ENCODE results near the gene ZPLD1. TPM values are rescaled to one million over a fixed set of nuclear protein-coding genes. Genes with fewer than 3 reads are reported as not detected.

The ZPLD1 gene
- total RNA-seq, 1 donor from 2014 or later: not detected

GRCh38 chr3:102476198-102476597, 41.4 kb downstream of the ZPLD1 start:
- H3K4me3 Mint-ChIP-seq (ENCODE audit: unreplicated experiment): no peak overlapping the region
- DNase-seq (ENCODE audit: low spot score): no peak
- H3K4me1 Mint-ChIP-seq (ENCODE audit: unreplicated experiment): no peaks in the 10 kb centered on the region
- TF ChIP-seq, protein P1, sequence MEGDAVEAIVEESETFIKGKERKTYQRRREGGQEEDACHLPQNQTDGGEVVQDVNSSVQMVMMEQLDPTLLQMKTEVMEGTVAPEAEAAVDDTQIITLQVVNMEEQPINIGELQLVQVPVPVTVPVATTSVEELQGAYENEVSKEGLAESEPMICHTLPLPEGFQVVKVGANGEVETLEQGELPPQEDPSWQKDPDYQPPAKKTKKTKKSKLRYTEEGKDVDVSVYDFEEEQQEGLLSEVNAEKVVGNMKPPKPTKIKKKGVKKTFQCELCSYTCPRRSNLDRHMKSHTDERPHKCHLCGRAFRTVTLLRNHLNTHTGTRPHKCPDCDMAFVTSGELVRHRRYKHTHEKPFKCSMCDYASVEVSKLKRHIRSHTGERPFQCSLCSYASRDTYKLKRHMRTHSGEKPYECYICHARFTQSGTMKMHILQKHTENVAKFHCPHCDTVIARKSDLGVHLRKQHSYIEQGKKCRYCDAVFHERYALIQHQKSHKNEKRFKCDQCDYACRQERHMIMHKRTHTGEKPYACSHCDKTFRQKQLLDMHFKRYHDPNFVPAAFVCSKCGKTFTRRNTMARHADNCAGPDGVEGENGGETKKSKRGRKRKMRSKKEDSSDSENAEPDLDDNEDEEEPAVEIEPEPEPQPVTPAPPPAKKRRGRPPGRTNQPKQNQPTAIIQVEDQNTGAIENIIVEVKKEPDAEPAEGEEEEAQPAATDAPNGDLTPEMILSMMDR (IDR thresholded peaks at IDR 0.05; ENCODE audit: unreplicated experiment): no peak
- H3K27ac Mint-ChIP-seq (ENCODE audit: unreplicated experiment): no peak overlapping the region
- H3K36me3 Mint-ChIP-seq (ENCODE audit: low read depth, unreplicated experiment): no peaks in the 10 kb centered on the region
- H3K9me3 Mint-ChIP-seq (ENCODE audit: unreplicated experiment): no peaks in the 10 kb centered on the region
- no peaks in the 10 kb centered on the region for H3K27me3 Mint-ChIP-seq (ENCODE audit: unreplicated experiment)

DNA sequence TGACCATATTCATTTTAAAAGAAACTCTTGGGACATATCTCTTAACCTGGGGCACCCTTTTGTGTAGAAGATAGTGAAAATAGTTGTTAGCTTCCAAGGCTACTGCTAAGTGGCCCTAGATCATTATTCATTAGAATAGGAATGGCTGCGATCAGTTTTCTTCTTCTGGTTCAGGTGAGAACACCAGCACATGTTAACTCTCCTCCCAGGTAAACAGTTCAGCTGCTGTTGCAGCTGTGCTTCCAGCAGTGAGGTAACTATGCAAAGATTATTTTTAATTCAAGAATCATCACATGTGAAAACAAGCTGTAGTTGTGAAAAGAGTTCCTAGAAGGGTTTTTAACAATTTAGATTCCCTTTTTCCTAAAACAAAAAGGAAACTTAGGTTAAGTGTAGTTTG, 43.3 kb downstream of the ZPLD1 start:
- Mint-ChIP-seq H3K27ac (ENCODE audit: unreplicated experiment) (no peak overlapping the region), H3K4me1 (ENCODE audit: unreplicated experiment) (no peaks in the 10 kb centered on the region), H3K4me3 (ENCODE audit: unreplicated experiment) (no peak overlapping the region), H3K36me3 (ENCODE audit: low read depth, unreplicated experiment) (no peaks in the 10 kb centered on the region), H3K9me3 (ENCODE audit: unreplicated experiment) (no peaks in the 10 kb centered on the region), H3K27me3 (ENCODE audit: unreplicated experiment) (no peaks in the 10 kb centered on the region)
- DNase-seq (ENCODE audit: low spot score): no peak
- TF ChIP-seq, protein P1 (IDR thresholded peaks at IDR 0.05; ENCODE audit: unreplicated experiment): no peak

DNA sequence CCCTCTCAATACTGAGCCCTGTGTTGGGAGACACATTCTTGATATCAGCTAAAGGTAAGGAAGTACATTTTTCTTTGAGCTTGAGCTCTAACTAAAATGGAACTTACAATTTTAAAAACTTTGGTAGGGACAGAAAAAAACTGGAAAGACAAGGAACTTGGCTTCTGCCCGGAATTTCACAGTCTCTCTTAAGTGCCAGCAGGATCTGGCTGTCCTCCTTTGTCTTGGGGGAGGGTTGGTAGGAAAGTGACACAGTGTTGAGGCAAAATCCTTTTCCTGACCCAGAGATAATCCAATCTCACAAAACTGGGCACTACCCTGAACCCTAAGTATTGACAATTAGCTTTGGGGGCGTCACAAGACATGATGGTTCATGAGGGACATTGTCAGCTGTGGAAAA, 45.3 kb downstream of the ZPLD1 start:
- H3K4me3 Mint-ChIP-seq (ENCODE audit: unreplicated experiment): no peak overlapping the region
- TF ChIP-seq, protein P1 (IDR thresholded peaks at IDR 0.05; ENCODE audit: unreplicated experiment): no peak
- DNase-seq (ENCODE audit: low spot score): no peak
- H3K27ac Mint-ChIP-seq (ENCODE audit: unreplicated experiment): no peak overlapping the region
- H3K36me3 Mint-ChIP-seq (ENCODE audit: low read depth, unreplicated experiment): no peaks in the 10 kb centered on the region
- no peaks in the 10 kb centered on the region for H3K27me3 Mint-ChIP-seq (ENCODE audit: unreplicated experiment)
- no peaks in the 10 kb centered on the region for H3K4me1 Mint-ChIP-seq (ENCODE audit: unreplicated experiment)
- H3K9me3 Mint-ChIP-seq (ENCODE audit: unreplicated experiment): no peaks in the 10 kb centered on the region

DNA sequence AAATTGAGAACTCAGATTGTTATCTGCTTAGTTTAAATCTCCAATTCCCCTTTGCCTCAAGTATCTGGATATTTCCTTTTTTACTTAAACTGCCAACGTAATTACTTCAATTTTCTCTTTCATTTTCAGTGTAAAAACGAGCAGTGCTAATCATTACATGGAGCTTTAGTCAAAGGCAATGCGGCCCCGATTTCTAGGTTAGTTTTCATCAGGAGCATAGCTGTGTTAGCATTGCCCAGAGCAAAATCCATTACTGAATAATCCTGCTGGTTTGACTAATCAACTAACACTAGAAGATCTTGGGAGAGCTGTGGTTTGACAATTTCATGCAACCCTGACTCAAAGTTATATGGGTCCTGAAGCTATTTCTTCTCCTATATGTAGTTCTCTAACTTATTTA, 46.2 kb downstream of the ZPLD1 start:
- H3K27me3 Mint-ChIP-seq (ENCODE audit: unreplicated experiment): no peaks in the 10 kb centered on the region

GRCh38 chr3:102483556-102483955, 48.7 kb downstream of the ZPLD1 start:
- no peak for DNase-seq (ENCODE audit: low spot score)
- H3K4me3 Mint-ChIP-seq (ENCODE audit: unreplicated experiment): no peak overlapping the region

More for the DNA sequence above, 46.2 kb downstream of the ZPLD1 start:
- DNase-seq (ENCODE audit: low spot score): no peak
- TF ChIP-seq, protein P1 (IDR thresholded peaks at IDR 0.05; ENCODE audit: unreplicated experiment): no peak
- H3K4me1 Mint-ChIP-seq (ENCODE audit: unreplicated experiment): no peaks in the 10 kb centered on the region
- H3K9me3 Mint-ChIP-seq (ENCODE audit: unreplicated experiment): no peaks in the 10 kb centered on the region
- H3K27ac Mint-ChIP-seq (ENCODE audit: unreplicated experiment): no peak overlapping the region
- H3K4me3 Mint-ChIP-seq (ENCODE audit: unreplicated experiment): no peak overlapping the region
- no peaks in the 10 kb centered on the region for H3K36me3 Mint-ChIP-seq (ENCODE audit: low read depth, unreplicated experiment)

More at GRCh38 chr3:102483556-102483955, 48.7 kb downstream of the ZPLD1 start:
- H3K4me1 Mint-ChIP-seq (ENCODE audit: unreplicated experiment): no peaks in the 10 kb centered on the region
- H3K27ac Mint-ChIP-seq (ENCODE audit: unreplicated experiment): no peak overlapping the region
- TF ChIP-seq, protein P1 (IDR thresholded peaks at IDR 0.05; ENCODE audit: unreplicated experiment): no peak
- no peaks in the 10 kb centered on the region for H3K36me3 Mint-ChIP-seq (ENCODE audit: low read depth, unreplicated experiment)
- no peaks in the 10 kb centered on the region for H3K27me3 Mint-ChIP-seq (ENCODE audit: unreplicated experiment)
- no peaks in the 10 kb centered on the region for H3K9me3 Mint-ChIP-seq (ENCODE audit: unreplicated experiment)

Data from endothelial cell (in vitro differentiated cells).